Spleen (tissue), 11 donors: ENCODE data around the gene DAB1. TPM values are rescaled to one million over a fixed set of nuclear protein-coding genes. Genes with fewer than 3 reads are reported as not detected.

Experiments
- DNase-seq: peaks from one replicate; pipeline ENCODE4 v3.0.0-alpha.2; 2020
- H3K27ac ChIP-seq, 8 donors: fragments of 200-600 bp; sonication (generic) in 7 of 8; 1 replicate in 4 of 8; 2 replicates in 4 of 8; pipeline versions ENCODE4 v1.5.0 to v1.8.0; 2016 to 2021; ENCODE audit warnings: inconsistent platforms in 4 of 8, mild to moderate bottlenecking in 4 of 8, moderate library complexity in 1 of 8
- H3K27me3 ChIP-seq, 7 donors: fragments of 200-600 bp; sonication (generic) in 6 of 7; replicated peaks in 1 of 7; 1 replicate in 4 of 7; 2 replicates in 3 of 7; pipeline versions ENCODE4 v1.5.0 to v1.8.0; 2016 to 2021; ENCODE audit warnings: inconsistent platforms in 3 of 7, mild to moderate bottlenecking in 1 of 7
- H3K36me3 ChIP-seq, 6 donors: fragments of 200-600 bp; sonication (generic) in 5 of 6; 1 replicate in 4 of 6; 2 replicates in 2 of 6; pipeline versions ENCODE4 v1.5.0 to v1.8.0; 2016 to 2021; ENCODE audit warnings: inconsistent platforms in 2 of 6
- H3K4me1 ChIP-seq, 6 donors: fragments of 200-600 bp; sonication (generic) in 5 of 6; 1 replicate in 3 of 6; 2 replicates in 3 of 6; pipeline versions ENCODE4 v1.5.0 to v1.8.0; 2016 to 2021; ENCODE audit warnings: inconsistent platforms in 3 of 6
- H3K4me3 ChIP-seq, 8 donors: fragments of 200-600 bp; sonication (generic) in 7 of 8; 1 replicate in 4 of 8; 2 replicates in 4 of 8; pipeline versions ENCODE4 v1.5.0 to v1.8.0; 2016 to 2021; ENCODE audit warnings: inconsistent platforms in 4 of 8, mild to moderate bottlenecking in 4 of 8, moderate library complexity in 2 of 8
- H3K9me3 ChIP-seq, 8 donors: fragments of 200-600 bp; sonication (generic) in 7 of 8; 1 replicate in 4 of 8; 2 replicates in 4 of 8; pipeline versions ENCODE4 v1.5.0 to v1.8.0; 2016 to 2021; ENCODE audit warnings: inconsistent platforms in 4 of 8
- POLR2A ChIP-seq, 3 donors: fragments of 450-650 bp; IDR thresholded peaks; one replicate each; pipeline ENCODE4 v1.5.1; 2017; ENCODE audit warnings: antibody characterized with exemption in 3 of 3, mild to moderate bottlenecking in 1 of 3
- POLR2AphosphoS5 ChIP-seq, 3 donors: sonication (generic); formaldehyde crosslinking; IDR thresholded peaks; one replicate each; pipeline ENCODE4 v1.5.1; 2017; ENCODE audit warnings: antibody characterized with exemption in 3 of 3
- WGBS, 5 donors: extraction: QIAGEN DNeasy Blood & Tissue Kit in 3 of 5; methylation state at CpG; one replicate each; pipeline versions ENCODE4 v1.1.5 to v1.1.7; 2013 to 2018; 5-methylcytosine and 5-hydroxymethylcytosine counted together
- intact Hi-C: fragments of 100-400 bp; cut with DNase I; formaldehyde crosslinking; loops from one replicate; pipeline ENCODE4 v1.15.0; 2023; ENCODE audit warnings: low total_unique reads
- polyA plus RNA-seq, 3 donors: library from polyadenylated mRNA; stranded (reverse); fragments of 200-250 nt; gene quantifications; one replicate each; pipeline ENCODE4 v1.2.1, GENCODE V29; 2013
- total RNA-seq, 7 donors: library from RNA; depleted of rRNA in 3 of 7; stranded (reverse); fragments of >200 nt in 3 of 7; fragmentation: NEBNext Ultra II Directional in 4 of 7; extraction: Animal tissue kit (Norgen Biotek cat#: 25700) in 4 of 7; gene quantifications; one replicate each; pipeline versions ENCODE4 v1.1.0 to v1.2.1, GENCODE V29; 2016 to 2021
- TF ChIP-seq, protein P1 (sequence below), 11 experiments: fragments of 200-600 bp in 7 of 11; fragments of 450-650 bp in 4 of 11; sonication (generic) in 4 of 11; IDR thresholded peaks in 8 of 11; conservative IDR thresholded peaks in 3 of 11; 1 replicate in 7 of 11; 2 replicates in 4 of 11; pipeline versions ENCODE4 v1.4.0 to v1.8.0; 2016 to 2021; ENCODE audit warnings: antibody characterized with exemption in 11 of 11, inconsistent platforms in 4 of 11, mild to moderate bottlenecking in 1 of 11
- donor health status: healthy with polysubstance abuse.
- donor health status: DM: no; HTN: no; CAD: no; lungs with moderate emphysema.
- donor health status: DM: no; HTN: no; CAD: no.
- donor health status: Bipolar disorder and iron deficiency.
- donor health status: healthy.
- donor health status: DM: no; HTN: no; CAD: no.
- donor health status: DM: yes; HTN: yes; CAD: no.

Gene DAB1
- total and polyA plus RNA-seq, 10 donors: 0.03 to 0.70 (median 0.26) TPM; not detected in 1

- Histone ChIP-seq H3K4me1 (no peaks in the 10 kb centered on the region), H3K36me3 (no peaks in the 10 kb centered on the region), H3K9me3 (no peaks in the 10 kb centered on the region), H3K4me3 (no peak overlapping the region), H3K27me3 (no peaks in the 10 kb centered on the region), H3K27ac (no peak overlapping the region)
- intact Hi-C loops: no loop called here
- no peak for TF ChIP-seq POLR2A (IDR thresholded peaks at IDR 0.05)
- no peak for TF ChIP-seq POLR2AphosphoS5 (IDR thresholded peaks at IDR 0.05)
- TF ChIP-seq, protein P1, sequence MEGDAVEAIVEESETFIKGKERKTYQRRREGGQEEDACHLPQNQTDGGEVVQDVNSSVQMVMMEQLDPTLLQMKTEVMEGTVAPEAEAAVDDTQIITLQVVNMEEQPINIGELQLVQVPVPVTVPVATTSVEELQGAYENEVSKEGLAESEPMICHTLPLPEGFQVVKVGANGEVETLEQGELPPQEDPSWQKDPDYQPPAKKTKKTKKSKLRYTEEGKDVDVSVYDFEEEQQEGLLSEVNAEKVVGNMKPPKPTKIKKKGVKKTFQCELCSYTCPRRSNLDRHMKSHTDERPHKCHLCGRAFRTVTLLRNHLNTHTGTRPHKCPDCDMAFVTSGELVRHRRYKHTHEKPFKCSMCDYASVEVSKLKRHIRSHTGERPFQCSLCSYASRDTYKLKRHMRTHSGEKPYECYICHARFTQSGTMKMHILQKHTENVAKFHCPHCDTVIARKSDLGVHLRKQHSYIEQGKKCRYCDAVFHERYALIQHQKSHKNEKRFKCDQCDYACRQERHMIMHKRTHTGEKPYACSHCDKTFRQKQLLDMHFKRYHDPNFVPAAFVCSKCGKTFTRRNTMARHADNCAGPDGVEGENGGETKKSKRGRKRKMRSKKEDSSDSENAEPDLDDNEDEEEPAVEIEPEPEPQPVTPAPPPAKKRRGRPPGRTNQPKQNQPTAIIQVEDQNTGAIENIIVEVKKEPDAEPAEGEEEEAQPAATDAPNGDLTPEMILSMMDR (IDR thresholded peaks at IDR 0.05 in 8 of 11, conservative IDR thresholded peaks at IDR 0.05 in 3 of 11): no peak
- no peak for DNase-seq
- WGBS, 5 donors: 65 to 81% (median 70%) methylated on average over 4 of the region's 4 CpGs
These were observed 290.8 kb downstream of the DAB1 start for GRCh38 chr1:57132993-57133622.

DNA sequence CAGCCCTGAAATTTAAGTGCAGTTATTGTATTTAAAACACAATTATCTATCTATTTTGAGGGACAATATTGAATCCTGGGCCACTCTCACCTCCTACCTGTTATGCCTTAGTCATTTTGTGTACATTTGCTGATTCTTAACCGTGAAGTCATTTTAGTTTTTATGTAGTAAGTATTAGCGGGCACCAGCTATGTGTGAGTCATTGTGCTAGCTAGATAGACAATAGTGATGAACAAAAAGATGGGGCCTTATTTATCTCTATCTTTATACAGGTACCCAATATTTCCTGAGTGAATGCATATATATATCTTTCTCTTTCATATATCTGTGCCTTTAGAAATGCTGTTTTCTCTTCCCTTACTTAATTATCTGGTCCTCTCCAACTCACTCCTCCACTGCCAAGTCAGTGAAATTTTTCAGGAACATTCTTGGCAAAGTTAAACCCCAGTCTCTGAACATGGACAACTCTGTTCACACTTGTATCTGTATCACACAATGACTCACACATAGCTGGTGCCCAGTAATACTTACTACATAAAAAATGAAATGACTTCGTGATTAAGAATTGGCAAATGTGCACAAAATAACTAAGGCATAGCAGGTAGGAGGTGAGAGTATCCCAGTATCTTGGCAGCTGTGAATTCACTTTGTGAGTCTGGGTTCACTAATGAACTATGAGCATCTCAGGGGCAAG, 292.0 kb downstream of the DAB1 start:
- WGBS, 5 donors: 87 to 89% (median 88%) methylated on average over 3 of the region's 3 CpGs
- H3K36me3 ChIP-seq: no peaks in the 10 kb centered on the region

GRCh38 chr1:57131257-57131656, 292.6 kb downstream of the DAB1 start:
- no peak overlapping the region for H3K27ac ChIP-seq
- DNase-seq: no peak
- no peaks in the 10 kb centered on the region for H3K36me3 ChIP-seq
- H3K27me3 ChIP-seq: no peaks in the 10 kb centered on the region
- H3K4me3 ChIP-seq: no peak overlapping the region
- TF ChIP-seq POLR2AphosphoS5 (IDR thresholded peaks at IDR 0.05) (no peak), POLR2A (IDR thresholded peaks at IDR 0.05) (no peak)
- TF ChIP-seq, protein P1 (IDR thresholded peaks at IDR 0.05 in 8 of 11, conservative IDR thresholded peaks at IDR 0.05 in 3 of 11): no peak
- intact Hi-C loops: no loop called here
- no peaks in the 10 kb centered on the region for H3K9me3 ChIP-seq
- no peaks in the 10 kb centered on the region for H3K4me1 ChIP-seq
- 38 to 52% (median 43%) methylated on average over 1 of the region's 1 CpG for WGBS, 5 donors

More for the DNA sequence above, 292.0 kb downstream of the DAB1 start:
- no peaks in the 10 kb centered on the region for H3K27me3 ChIP-seq
- TF ChIP-seq POLR2A (IDR thresholded peaks at IDR 0.05): no peak
- no peak for TF ChIP-seq POLR2AphosphoS5 (IDR thresholded peaks at IDR 0.05)
- TF ChIP-seq, protein P1 (IDR thresholded peaks at IDR 0.05 in 8 of 11, conservative IDR thresholded peaks at IDR 0.05 in 3 of 11): no peak
- no peak overlapping the region for H3K27ac ChIP-seq
- no peaks in the 10 kb centered on the region for H3K4me1 ChIP-seq
- H3K4me3 ChIP-seq: no peak overlapping the region
- intact Hi-C loops: no loop called here
- no peak for DNase-seq
- H3K9me3 ChIP-seq: no peaks in the 10 kb centered on the region

- H3K9me3 ChIP-seq: no peaks in the 10 kb centered on the region
- WGBS, 5 donors: 81 to 86% (median 84%) methylated on average over 4 of the region's 4 CpGs
- no peak for DNase-seq
- no peak overlapping the region for H3K4me3 ChIP-seq
- no peak overlapping the region for H3K27ac ChIP-seq
- no peaks in the 10 kb centered on the region for H3K36me3 ChIP-seq
- TF ChIP-seq, protein P1 (IDR thresholded peaks at IDR 0.05 in 8 of 11, conservative IDR thresholded peaks at IDR 0.05 in 3 of 11): no peak
- no peak for TF ChIP-seq POLR2AphosphoS5 (IDR thresholded peaks at IDR 0.05)
- no peak for TF ChIP-seq POLR2A (IDR thresholded peaks at IDR 0.05)
- H3K27me3 ChIP-seq: no peaks in the 10 kb centered on the region
- intact Hi-C loops: no loop called here
- H3K4me1 ChIP-seq: no peaks in the 10 kb centered on the region
These were observed 294.0 kb downstream of the DAB1 start for GRCh38 chr1:57129865-57130264.
